MM.1S (cell line): ENCODE measurements around the gene IFRD2.

ENCODE experiments used
- DNase-seq: peaks from one replicate; pipeline ENCODE4 v3.0.0-alpha.2; 2015
- H2AFZ ChIP-seq: fragments of 300-600 bp; sonication (generic); 2 replicates; pipeline ENCODE4 v1.6.0; 2016; ENCODE audit warnings: antibody characterized with exemption, low read length
- H3F3A ChIP-seq: fragments of 300-600 bp; sonication (generic); 2 replicates; pipeline ENCODE4 v1.6.1; 2016; ENCODE audit warnings: mild to moderate bottlenecking, antibody characterized with exemption, low read length, moderate library complexity, mixed read lengths; ENCODE audit not compliant: insufficient read depth
- H3K27ac ChIP-seq: fragments of 300-600 bp; sonication (generic); 2 replicates; pipeline ENCODE4 v1.5.1; 2016; ENCODE audit warnings: mild to moderate bottlenecking, low read length
- H3K27me3 ChIP-seq: fragments of 300-600 bp; sonication (generic); replicated peaks from 2 replicates; pipeline ENCODE4 v1.6.0; 2016; ENCODE audit warnings: low read length; ENCODE audit not compliant: insufficient read depth
- H3K36me3 ChIP-seq: fragments of 300-600 bp; sonication (generic); replicated peaks from 2 replicates; pipeline ENCODE4 v1.6.1; 2016; ENCODE audit warnings: mild to moderate bottlenecking, low read length, mixed read lengths; ENCODE audit not compliant: insufficient read depth
- H3K4me1 ChIP-seq: fragments of 300-600 bp; sonication (generic); 2 replicates; pipeline ENCODE4 v1.6.1; 2016; ENCODE audit warnings: low read length, mixed read lengths
- H3K4me2 ChIP-seq: fragments of 300-600 bp; sonication (generic); 2 replicates; pipeline ENCODE4 v1.6.0; 2016; ENCODE audit warnings: low read depth, low read length
- H3K4me3 ChIP-seq: fragments of 300-600 bp; sonication (generic); 2 replicates; pipeline ENCODE4 v1.5.1; 2016; ENCODE audit warnings: low read length, mixed read lengths
- H3K79me2 ChIP-seq: fragments of 300-600 bp; sonication (generic); 2 replicates; pipeline ENCODE4 v1.6.1; 2016; ENCODE audit warnings: mixed run types, low read length, mixed read lengths
- H3K9ac ChIP-seq: fragments of 300-600 bp; sonication (generic); 2 replicates; pipeline ENCODE4 v1.6.1; 2016; ENCODE audit warnings: low read length, mixed read lengths
- H3K9me2 ChIP-seq: fragments of 300-600 bp; sonication (generic); replicated peaks from 2 replicates; pipeline ENCODE4 v1.6.1; 2016; ENCODE audit warnings: mild to moderate bottlenecking, low read length, mixed read lengths; ENCODE audit not compliant: insufficient read depth
- H3K9me3 ChIP-seq: fragments of 300-600 bp; sonication (generic); replicated peaks from 2 replicates; pipeline ENCODE4 v1.6.1; 2016; ENCODE audit warnings: mild to moderate bottlenecking, low read length, mixed read lengths; ENCODE audit not compliant: insufficient read depth
- H4K20me1 ChIP-seq: fragments of 300-600 bp; sonication (generic); 2 replicates; pipeline ENCODE4 v1.6.1; 2016; ENCODE audit warnings: mild to moderate bottlenecking, low read length, moderate library complexity, mixed read lengths; ENCODE audit not compliant: insufficient read depth
- CTCF ChIP-seq: fragments of 300-600 bp; sonication (generic); IDR thresholded peaks from 2 replicates; pipeline ENCODE4 v1.5.1; 2016; ENCODE audit warnings: antibody characterized with exemption, low read length, mixed read lengths
- EZH2 ChIP-seq: fragments of 300-600 bp; sonication (generic); optimal IDR thresholded peaks from 2 replicates; pipeline ENCODE3; 2017; ENCODE audit warnings: low read depth, mild to moderate bottlenecking, antibody characterized with exemption, low read length, mixed read lengths
- EZH2phosphoT487 ChIP-seq: fragments of 300-600 bp; sonication (generic); IDR thresholded peaks from 2 replicates; pipeline ENCODE4 v1.6.1; 2018; ENCODE audit warnings: antibody characterized with exemption, low read length

The IFRD2 gene

GRCh38 chr3:50241713-50242380 lies 50.4 kb downstream of the IFRD2 start:
- Histone ChIP-seq H3K36me3 (no peaks in the 10 kb centered on the region), H2AFZ (no peak overlapping the region), H3F3A (peaks cover 26% of the 10 kb centered on the region), H3K4me1 (peaks cover 11% of the 10 kb centered on the region), H3K27me3 (no peaks in the 10 kb centered on the region), H3K4me3 (no peak overlapping the region), H4K20me1 (no peaks in the 10 kb centered on the region), H3K9ac (no peak overlapping the region), H3K79me2 (peaks cover 96% of the 10 kb centered on the region), H3K4me2 (no peak overlapping the region), H3K27ac (no peak overlapping the region), H3K9me3 (no peaks in the 10 kb centered on the region), H3K9me2 (no peaks in the 10 kb centered on the region)
- TF ChIP-seq EZH2phosphoT487: no peak
- no peak for TF ChIP-seq CTCF
- TF ChIP-seq EZH2: no peak
- DNase-seq: no peak

GRCh38 chr3:50241163-50241562 lies 51.1 kb downstream of the IFRD2 start:
- TF ChIP-seq CTCF: no peak
- no peak for TF ChIP-seq EZH2
- no peak for TF ChIP-seq EZH2phosphoT487
- no peaks in the 10 kb centered on the region for H4K20me1 ChIP-seq
- H3K9me3 ChIP-seq: no peaks in the 10 kb centered on the region
- no peak overlapping the region for H3K9ac ChIP-seq
- H2AFZ ChIP-seq: no peak overlapping the region
- no peak for DNase-seq
- H3K9me2 ChIP-seq: no peaks in the 10 kb centered on the region
- H3K4me1 ChIP-seq: 0 out of 2 replicates have a peak, but pooled peaks cover 6% of the 10 kb centered on the region
- H3F3A ChIP-seq: peaks cover 19% of the 10 kb centered on the region
- no peaks in the 10 kb centered on the region for H3K27me3 ChIP-seq
- H3K4me2 ChIP-seq: no peak overlapping the region
- no peak overlapping the region for H3K4me3 ChIP-seq
- H3K27ac ChIP-seq: no peak overlapping the region
- H3K79me2 ChIP-seq: peaks cover 96% of the 10 kb centered on the region
- H3K36me3 ChIP-seq: no peaks in the 10 kb centered on the region

- TF ChIP-seq EZH2phosphoT487 (no peak), EZH2 (no peak), CTCF (no peak)
- Histone ChIP-seq H3K79me2 (peaks cover 83% of the 10 kb centered on the region), H3K9me3 (no peaks in the 10 kb centered on the region), H4K20me1 (no peaks in the 10 kb centered on the region), H3K4me3 (no peak overlapping the region), H2AFZ (no peak overlapping the region), H3K4me1 (0 out of 2 replicates have a peak, but pooled peaks cover 6% of the 10 kb centered on the region), H3K27me3 (no peaks in the 10 kb centered on the region), H3F3A (peaks cover 10% of the 10 kb centered on the region), H3K4me2 (no peak overlapping the region), H3K27ac (no peak overlapping the region), H3K36me3 (no peaks in the 10 kb centered on the region), H3K9me2 (no peaks in the 10 kb centered on the region), H3K9ac (no peak overlapping the region)
- DNase-seq: no peak
These were observed 52.6 kb downstream of the IFRD2 start for GRCh38 chr3:50239649-50240048.
